Measurements from ENCODE around the gene CAMK4.
"Not testable (repeated sequence)": the region's sequence is repeated elsewhere in the genome, so short reads cannot be mapped to it uniquely, and the experiment has no call there.

Gene CAMK4

DNA sequence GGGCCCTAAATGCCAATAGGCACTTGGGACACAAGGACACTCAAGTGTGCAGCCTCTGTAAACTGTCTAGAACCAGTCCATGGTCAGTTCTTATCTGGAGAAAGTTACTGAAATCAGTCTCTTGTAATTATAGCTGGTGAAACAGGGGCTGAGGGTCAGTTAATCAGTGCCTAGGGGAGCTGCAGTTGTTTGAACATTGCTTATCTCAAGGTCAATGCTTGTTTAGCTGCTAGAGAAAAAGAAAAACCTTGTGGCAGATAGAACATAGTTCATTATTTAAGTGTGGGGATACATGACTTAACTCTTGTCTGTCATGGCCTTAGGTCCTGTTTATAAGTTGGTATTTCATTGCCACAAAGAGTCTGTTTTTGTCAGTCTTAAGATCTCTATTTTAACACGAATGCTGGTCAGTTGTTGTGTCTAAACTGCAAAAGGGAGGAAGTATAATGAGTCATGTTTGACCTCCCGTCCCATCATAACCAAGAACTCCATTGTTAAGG is 180.1 kb downstream of the CAMK4 start:
- DNase-seq (ENCODE audit: low read depth): no peak
- H3K4me3 ChIP-seq (ENCODE audit: low read depth, low read length): no peak overlapping the region

DNA sequence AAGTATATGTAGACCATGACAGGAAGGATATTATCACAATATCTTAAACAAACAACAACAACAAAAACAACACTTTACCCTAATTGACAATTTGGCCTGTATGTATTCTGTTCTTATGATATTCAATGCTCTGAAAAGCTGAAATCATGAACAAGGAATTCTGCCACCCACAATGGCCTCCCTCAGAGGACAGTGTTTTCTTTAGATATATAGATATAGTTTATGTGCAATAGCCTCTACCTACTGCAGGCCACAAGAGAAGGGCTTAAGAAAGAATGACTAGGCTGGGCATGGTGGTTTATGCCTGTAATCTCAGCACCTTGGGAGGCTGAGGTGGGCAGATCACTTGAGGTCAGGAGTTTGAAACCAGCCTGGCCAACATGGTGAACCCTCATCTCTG is 183.4 kb downstream of the CAMK4 start:
- H3K4me3 ChIP-seq (ENCODE audit: low read depth, low read length): no peak overlapping the region
- DNase-seq (ENCODE audit: low read depth): no peak

DNA sequence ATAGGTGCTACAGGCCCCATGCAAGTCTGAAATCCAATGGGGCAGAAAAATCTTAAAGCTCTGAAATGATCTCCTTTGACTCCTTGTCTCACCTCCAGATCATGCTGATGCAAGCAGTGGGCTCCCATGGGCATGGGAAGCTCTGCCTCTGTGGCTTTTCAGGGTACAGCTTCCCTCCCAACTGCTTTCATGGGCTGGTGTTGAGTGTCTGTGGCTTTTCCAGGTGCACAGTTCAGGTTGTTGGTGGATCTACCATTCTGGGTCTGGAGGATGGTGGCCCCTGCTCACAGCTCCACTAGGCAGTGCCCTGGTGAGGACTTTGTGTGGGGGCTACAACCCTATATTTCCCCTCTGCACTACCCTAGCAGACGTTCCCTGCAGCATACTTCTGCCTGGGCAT is 184.6 kb downstream of the CAMK4 start:
- DNase-seq (ENCODE audit: low read depth): no peak
- H3K4me3 ChIP-seq (ENCODE audit: low read depth, low read length): no peak overlapping the region

DNA sequence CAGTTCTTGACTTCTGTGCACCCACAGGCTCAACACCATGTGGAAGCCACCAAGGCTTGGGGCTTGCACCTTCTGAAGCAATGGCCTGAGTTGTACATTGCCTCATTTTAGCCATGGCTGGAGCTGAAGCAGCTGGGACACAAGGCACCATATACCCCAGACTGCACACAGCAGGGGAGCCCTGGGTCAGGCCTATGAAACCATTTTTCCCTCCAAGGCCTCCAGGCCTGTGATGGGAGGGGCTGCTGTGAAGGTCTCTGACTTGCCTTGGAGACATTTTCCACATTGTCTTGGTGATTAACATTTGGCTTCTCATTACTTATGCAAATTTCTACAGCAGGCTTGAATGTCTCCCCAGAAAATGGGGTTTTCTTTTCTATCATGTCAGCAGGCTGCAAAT is 185.1 kb downstream of the CAMK4 start:
- not testable (repeated sequence) for DNase-seq (ENCODE audit: low read depth); H3K4me3 ChIP-seq (ENCODE audit: low read depth, low read length)

DNA sequence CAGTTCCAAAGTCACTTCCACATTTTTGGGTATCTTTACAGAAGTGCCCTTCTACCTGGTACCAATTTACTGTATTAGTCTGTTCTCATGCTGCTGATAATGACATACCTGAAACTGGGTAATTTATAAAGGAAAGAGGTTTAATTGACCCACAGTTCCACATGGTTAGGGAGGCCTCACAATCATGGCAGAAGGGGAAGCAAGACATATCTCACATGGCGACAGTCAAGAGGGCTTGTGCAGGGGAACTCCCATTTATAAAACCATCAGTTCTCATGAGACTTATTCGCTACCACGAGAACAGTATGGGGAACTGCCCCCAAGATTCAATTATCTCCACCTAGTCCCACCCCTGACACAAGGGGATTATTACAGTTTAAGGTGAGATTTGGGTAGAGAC is 185.9 kb downstream of the CAMK4 start:
- not testable (repeated sequence) for H3K4me3 ChIP-seq (ENCODE audit: low read depth, low read length); DNase-seq (ENCODE audit: low read depth)

DNA sequence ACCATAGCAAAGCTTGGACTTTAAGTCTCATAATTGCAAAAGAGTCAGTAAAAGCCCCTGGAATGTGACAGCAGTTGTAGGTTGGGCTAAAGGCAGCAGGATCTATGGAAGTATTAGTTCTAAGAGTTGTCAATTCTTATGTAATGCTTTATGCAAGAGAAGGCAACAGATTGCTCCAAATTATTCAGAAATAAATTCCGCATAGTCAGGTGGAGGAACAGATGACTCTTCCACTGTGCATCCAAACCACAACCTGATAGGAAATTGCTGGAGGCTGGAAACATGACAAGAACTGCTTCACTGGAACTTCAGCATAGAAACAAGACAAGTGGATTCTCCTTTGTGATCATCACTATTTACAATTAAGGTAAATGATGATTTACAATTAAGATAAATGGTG is 187.1 kb downstream of the CAMK4 start:
- no peak for DNase-seq (ENCODE audit: low read depth)
- H3K4me3 ChIP-seq (ENCODE audit: low read depth, low read length): no peak overlapping the region

DNA sequence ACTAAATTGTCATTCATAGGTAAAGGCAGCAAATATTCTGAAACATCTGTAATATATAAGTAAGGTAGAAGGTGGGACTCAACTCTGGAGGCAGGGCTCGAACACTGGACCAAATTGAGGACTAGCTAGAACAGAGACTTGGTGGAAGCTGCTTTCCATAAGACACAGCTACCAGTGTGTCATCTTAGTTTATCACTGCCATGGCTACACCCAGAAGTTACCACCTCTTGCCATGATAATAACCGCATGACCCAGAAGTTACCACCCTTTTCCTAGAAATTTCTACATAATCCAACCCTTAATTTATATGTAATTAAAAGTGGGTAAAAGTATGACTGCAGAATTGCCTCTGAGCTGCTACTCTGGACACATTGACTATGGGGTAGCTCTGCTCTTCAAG is 188.4 kb downstream of the CAMK4 start:
- no peak overlapping the region for H3K4me3 ChIP-seq (ENCODE audit: low read depth, low read length)
- DNase-seq (ENCODE audit: low read depth): no peak

GRCh38 chr5:111415053-111415452 is 190.9 kb downstream of the CAMK4 start:
- no peak overlapping the region for H3K4me3 ChIP-seq (ENCODE audit: low read depth, low read length)
- DNase-seq (ENCODE audit: low read depth): no peak

DNA sequence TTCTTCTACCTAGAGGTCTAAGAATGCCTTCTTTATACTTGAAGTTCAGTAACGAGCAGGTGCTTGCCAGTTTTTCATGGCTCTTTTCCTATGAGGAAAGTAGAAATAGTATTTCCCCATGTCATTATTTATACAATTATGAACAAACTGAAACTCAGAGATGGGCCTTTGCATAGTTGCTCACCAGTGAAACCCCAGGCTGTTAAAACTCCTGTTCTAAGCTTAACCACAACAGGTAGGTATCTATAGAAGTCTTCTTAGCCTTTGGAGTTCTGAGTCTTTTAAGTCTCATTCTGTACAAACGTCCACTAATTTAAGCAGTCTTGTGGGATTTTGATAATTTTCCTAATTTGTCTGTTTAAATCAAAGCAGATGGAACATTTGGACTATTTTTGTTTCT is 198.1 kb downstream of the CAMK4 start:
- no peak overlapping the region for H3K4me3 ChIP-seq (ENCODE audit: low read depth, low read length)
- no peak for DNase-seq (ENCODE audit: low read depth)

GRCh38 chr5:111422747-111423720 is 198.8 kb downstream of the CAMK4 start:
- no peak for DNase-seq (ENCODE audit: low read depth)
- no peak overlapping the region for H3K4me3 ChIP-seq (ENCODE audit: low read depth, low read length)

- DNase-seq (ENCODE audit: low read depth): no peak
Observed at GRCh38 chr5:111425205-111425604, 201.0 kb downstream of the CAMK4 start.

DNA sequence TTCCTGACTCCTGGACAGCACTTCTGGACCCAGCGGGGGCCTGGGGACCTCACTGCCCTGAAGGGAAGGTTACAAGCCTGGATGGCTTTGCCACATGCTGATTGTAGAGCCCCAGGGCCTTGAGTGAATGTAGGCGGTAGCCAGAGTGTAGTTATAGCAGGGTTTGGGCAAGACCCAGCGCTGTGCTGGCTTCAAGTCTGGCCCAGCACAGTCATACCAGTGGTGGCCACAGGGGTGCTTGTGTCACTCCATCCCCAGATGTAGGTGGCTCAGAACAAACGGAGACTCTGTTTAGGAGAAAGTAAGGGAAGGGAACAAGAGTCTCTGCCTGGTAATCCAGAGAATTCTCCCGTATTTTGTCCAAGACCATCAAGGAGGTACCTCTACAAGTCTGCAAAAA is 203.6 kb downstream of the CAMK4 start:
- H3K4me3 ChIP-seq (ENCODE audit: low read depth, low read length): no peak overlapping the region
- no peak for DNase-seq (ENCODE audit: low read depth)

More at GRCh38 chr5:111425205-111425604, 201.0 kb downstream of the CAMK4 start:
- H3K4me3 ChIP-seq (ENCODE audit: low read depth, low read length): no peak overlapping the region

DNA sequence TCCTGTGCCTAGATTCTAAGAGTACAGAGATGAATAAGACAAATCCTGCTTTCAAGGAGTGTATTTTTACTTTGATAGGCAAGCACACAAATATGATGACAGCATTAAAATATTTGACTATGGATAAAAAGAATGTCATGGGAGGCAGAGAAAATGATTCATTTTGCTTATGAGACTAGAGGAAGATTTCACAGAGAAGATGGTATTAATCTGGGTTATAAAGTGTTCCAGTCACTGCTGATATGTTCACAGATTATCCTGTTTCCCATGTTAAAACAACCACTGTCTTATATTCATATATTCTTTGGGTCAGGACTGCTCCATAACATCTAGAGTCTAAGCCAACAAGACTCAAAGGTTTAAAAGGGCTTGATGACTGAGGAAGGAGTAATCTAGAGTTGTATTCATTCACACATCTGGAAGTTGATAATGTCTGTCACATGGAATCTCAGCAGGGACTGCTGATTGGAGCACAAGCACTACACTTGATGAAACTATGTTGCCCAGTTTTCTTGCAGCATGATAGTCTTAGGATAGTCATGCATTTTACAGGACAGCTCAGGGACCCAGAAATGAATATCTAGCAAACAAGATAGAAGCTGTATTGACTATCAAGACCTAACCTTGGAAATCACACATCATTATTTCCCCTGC is 208.8 kb downstream of the CAMK4 start:
- no peak for DNase-seq (ENCODE audit: low read depth)
- no peak overlapping the region for H3K4me3 ChIP-seq (ENCODE audit: low read depth, low read length)

DNA sequence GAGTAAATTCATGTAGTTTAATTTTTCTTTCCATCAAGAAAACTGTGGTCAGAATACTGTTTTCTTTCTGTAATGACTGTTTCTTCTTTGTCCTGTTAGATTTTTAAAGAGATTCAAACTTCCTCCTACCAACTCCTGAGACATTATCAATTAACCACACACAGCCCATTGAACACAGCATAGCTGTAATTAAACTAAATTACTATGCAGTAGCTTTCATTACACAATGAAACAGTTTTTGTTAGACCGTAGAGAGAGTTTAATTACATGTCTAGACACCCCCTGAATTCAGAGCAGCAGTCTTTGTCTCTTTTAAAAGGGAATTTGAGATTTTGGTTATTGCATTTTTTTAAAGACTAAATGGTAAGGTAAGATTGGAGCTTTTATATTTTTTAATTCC is 210.6 kb downstream of the CAMK4 start:
- no peak for DNase-seq (ENCODE audit: low read depth)
- no peak overlapping the region for H3K4me3 ChIP-seq (ENCODE audit: low read depth, low read length)

DNA sequence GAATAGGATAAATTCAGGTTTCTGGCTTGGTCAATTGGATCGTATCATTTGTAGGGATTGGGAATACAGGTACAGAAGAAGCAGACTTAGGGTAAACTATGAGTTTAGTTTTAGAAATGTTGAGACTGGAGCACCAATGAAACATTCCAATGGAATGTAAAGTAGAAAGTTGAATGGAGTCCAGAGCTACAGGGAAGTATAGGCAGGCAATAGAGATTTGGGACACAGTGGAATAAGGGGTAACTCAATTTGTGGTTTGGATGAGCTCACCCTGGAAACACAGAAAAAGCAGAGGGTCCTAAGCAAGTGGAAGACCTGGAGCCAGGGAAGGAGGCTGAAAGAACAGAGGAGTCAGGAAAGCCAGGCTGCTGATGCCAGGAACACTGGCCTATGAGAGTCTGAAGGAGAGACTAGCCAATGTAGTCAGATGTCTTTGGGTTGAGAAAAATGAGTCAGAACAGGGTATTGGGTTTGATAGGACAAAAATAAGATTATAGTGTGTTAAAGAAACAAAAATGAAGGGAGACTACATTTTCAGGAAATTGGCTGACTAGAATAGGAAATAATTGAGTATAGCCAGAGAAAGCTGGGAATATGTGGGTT is 215.4 kb downstream of the CAMK4 start:
- peak; percentile 10 for DNase-seq (ENCODE audit: low read depth)
- H3K4me3 ChIP-seq (ENCODE audit: low read depth, low read length): no peak overlapping the region

DNA sequence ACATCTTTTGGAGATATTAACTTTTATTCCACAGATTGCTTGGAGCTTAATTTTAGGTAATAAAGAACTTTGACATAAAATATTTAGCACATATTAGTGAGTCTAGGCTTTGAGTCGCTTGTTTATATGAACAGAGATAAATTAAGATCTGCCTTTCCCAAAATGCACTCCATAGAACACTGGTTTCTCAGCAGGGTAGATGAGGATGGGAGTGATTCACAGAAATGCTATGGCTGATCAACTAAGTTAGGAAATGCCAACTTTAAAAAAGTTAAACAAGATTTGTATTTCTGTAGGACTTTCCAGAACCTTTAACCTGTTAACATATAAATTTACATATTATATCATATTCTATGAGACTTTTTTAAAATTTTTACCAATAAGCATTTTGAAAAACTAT is 222.9 kb downstream of the CAMK4 start:
- DNase-seq (ENCODE audit: low read depth): no peak
- no peak overlapping the region for H3K4me3 ChIP-seq (ENCODE audit: low read depth, low read length)

DNA sequence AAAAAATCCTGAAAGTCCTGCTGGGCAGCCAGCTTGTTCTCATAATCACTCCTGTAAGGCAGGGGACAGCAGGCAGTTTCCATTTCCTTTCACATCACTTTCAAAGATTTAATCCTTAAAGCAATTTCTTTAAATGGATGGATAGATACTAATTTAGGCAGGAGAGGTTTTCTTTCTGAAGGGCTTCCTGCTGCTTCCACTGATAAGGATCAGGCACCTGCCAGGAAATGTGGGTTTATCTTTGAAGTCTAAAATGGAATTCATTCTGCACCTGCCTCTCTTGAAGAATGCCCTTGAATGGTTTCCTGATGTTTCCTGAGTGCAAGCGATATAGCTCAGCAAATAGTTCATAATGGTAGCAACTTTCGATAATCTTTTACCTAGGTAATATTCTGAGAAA is 223.6 kb downstream of the CAMK4 start:
- H3K4me3 ChIP-seq (ENCODE audit: low read depth, low read length): no peak overlapping the region
- DNase-seq (ENCODE audit: low read depth): no peak

DNA sequence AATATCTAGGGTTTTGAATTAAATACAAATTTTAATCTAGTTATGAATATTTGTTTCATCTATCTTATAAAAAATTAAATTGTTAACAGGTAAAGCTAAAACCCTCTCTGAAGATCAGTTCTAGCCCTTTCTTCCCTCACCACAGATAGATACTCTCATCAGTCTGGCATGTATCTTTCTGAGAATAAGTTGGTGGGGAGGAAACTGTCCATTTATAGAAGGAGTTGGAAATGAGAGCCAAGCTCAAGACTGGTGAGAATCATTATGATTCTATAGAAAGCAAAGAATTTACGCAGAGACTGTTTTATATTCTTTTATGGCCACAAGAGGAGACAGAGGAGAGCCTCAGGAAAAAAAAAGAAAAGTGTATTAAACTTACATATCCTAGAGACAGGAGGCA is 229.1 kb downstream of the CAMK4 start:
- no peak for DNase-seq (ENCODE audit: low read depth)
- no peak overlapping the region for H3K4me3 ChIP-seq (ENCODE audit: low read depth, low read length)

GRCh38 chr5:111453747-111454146 is 229.6 kb downstream of the CAMK4 start:
- DNase-seq (ENCODE audit: low read depth): peak; percentile 11
- H3K4me3 ChIP-seq (ENCODE audit: low read depth, low read length): no peak overlapping the region

DNA sequence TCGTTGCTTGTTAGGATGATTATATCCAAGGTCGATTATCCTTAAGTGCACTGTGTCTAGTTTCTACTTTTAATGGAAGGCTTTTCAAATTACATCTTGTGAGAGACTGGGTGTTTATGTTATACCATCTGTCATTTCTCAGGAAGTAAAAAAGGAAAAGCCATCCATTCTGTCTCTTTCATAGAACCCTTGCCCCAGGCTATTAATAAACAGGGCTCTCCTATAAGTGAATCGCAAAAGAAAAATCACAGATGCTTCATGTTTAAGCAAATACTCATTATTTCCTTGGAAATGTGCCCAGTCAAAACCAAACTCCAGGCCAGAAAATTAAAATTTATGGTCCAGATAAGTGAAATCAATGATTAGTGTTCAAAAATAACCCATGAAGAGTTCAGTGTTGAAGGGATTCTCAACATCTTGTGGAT is 230.0 kb downstream of the CAMK4 start:
- peak; percentile 15 for DNase-seq (ENCODE audit: low read depth)
- H3K4me3 ChIP-seq (ENCODE audit: low read depth, low read length): no peak overlapping the region
